SW480 (cell line): Measurements from ENCODE around the gene PDE3A.

Experiments used
- DNase-seq: peaks from one replicate; pipeline ENCODE4 v3.0.0-alpha.2; 2016; ENCODE audit warnings: low spot score

Gene PDE3A

GRCh38 chr12:20711846-20712245 lies 343.5 kb downstream of the PDE3A start:
- no peak for DNase-seq

GRCh38 chr12:20716037-20716436 lies 347.7 kb downstream of the PDE3A start:
- DNase-seq, result no peak

GRCh38 chr12:20716985-20717384 lies 348.6 kb downstream of the PDE3A start:
- no peak for DNase-seq

GRCh38 chr12:20718294-20718693 lies 350.0 kb downstream of the PDE3A start:
- no peak for DNase-seq

- DNase-seq, result no peak
These were observed 353.8 kb downstream of the PDE3A start for GRCh38 chr12:20722142-20722541.

GRCh38 chr12:20731274-20731673 lies 362.9 kb downstream of the PDE3A start:
- DNase-seq, result no peak
